SKM-1 (cell line): Measurements from ENCODE around the gene PALB2.
"Not testable (repeated sequence)": the region's sequence is repeated elsewhere in the genome, so short reads cannot be mapped to it uniquely, and the experiment has no call there.

Source experiments
- DNase-seq: peaks from one replicate; lab custom pipeline; 2025; ENCODE audit not compliant: unreplicated experiment; lab: John Stamatoyannopoulos, UW

Gene PALB2

GRCh38 chr16:23650674-23651416, 9.7 kb upstream of the PALB2 start:
- no peak for DNase-seq

GRCh38 chr16:23642246-23642774, 1.2 kb upstream of the PALB2 start:
- DNase-seq: no peak

DNA sequence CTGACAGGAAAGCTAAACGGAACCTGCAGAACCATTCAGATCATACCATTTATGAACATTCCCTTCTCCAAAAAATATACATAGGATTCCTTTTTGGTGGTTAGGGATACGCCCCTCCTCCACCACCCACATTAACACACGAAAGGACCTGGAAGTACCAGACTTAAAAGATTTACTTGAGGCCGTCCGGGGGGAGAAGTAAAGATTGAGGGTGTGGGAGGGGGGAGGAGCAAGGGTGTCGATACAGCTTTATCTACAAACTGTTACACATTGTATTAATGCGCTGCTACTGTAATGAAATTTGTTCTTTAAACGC, 537 bp downstream of the PALB2 start:
- DNase-seq: no peak

DNA sequence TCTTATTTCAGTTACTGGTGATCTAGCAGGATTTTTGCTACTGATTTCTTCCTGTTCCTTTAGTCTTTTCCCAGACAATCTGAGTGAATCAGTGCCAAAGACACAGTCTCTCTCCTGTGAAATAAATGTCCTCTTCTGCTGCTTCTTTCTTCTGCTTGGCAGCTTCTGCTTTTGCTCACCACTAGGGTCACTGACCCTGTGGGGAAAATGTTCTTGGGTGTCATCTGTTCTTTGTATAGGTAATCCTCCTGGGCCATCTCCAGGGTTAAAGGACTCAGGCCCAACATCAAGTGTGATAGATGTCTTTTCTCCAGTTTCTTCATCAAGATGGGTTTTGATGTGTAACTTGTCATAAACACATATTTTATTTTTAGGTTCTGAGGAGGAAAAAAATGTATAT, 5.2 kb downstream of the PALB2 start:
- DNase-seq: no peak

DNA sequence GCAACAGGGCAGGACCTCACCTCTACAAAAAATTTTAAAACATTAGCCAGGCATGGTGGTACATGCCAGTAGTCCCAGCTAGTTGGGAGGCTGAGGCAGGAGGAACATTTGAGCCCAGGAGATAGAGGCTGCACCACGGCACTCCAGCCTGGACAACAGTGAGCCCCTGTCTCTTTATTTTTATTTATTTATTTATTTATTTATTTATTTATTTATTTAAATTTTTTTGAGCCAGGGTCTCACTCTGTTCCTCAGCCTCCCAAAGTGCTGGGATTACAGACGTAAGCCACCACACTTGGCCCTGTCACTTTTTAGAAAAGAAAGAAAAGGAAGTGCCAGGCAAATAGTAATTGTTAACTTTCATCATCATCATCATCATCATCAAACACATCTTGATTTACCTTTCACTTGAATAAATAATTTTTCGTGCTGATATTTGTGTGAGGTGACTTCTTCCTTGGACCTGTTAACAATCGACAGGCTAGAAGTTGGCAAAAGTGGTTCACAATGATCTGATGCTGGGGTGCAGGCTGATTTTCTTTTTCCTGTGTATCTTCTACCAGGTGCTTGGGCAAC, 6.6 kb downstream of the PALB2 start:
- no peak for DNase-seq

DNA sequence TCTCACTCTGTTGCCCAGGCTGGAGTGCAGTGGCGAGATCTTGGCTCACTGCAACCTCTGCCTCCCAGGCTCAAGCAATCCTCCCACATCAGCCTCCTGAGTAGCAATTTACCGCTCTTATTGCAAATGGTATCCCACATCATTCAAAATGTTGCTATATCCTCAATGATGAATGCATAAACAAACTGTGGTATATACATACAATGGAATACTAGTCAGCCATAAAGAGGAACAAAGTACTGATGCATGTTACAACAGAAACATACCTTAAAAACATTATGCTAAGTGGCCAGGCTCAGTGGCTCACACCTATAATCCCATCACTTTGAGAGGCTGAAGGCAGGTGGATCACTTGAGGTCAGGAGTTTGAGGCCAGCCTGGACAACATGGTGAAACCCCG, 9.2 kb downstream of the PALB2 start:
- not testable (repeated sequence) for DNase-seq

GRCh38 chr16:23629516-23629915, 11.6 kb downstream of the PALB2 start:
- DNase-seq: no peak

DNA sequence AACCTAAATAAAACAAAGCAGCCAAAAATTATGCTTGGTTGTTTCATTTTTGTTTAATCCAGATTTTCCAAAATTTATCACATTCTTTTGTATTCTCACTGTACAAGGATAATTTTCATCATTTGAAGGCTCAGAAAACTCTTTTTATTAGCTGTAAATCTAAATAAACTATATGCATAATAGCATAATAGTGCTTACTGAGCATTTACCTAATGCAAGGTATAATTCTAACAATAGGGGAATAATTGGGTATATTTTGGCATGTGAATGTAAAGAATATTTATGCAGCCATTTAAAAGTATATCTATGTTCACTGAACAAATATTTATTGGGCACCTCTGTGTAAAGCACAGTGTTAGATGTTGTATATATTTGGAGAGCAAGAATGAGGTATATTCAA, 17.0 kb downstream of the PALB2 start:
- DNase-seq: no peak

- no peak for DNase-seq
Measured at GRCh38 chr16:23615805-23616204, 25.3 kb downstream of the PALB2 start.

DNA sequence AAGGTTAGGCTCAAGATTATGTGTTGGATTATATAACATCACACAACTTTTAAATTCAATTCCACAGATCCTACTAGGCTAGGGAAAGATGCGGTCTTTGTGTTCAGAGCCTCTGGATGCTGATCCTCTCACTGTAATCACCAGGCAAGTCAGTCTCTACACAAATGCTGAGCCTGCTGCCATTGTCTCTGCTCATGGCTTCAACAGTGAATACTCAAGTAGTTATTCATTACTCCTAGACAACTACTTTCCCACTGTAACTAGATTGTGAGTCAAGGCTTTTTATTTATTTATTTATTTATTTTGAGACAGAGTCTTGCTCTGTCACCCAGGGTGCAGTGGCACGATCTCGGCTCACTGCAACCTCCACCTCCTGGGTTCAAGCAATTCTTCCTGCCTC, 29.2 kb downstream of the PALB2 start:
- no peak for DNase-seq

- not testable (repeated sequence) for DNase-seq
Measured at GRCh38 chr16:23610905-23611304, 30.2 kb downstream of the PALB2 start.

- no peak for DNase-seq
Measured at GRCh38 chr16:23609929-23610328, 31.2 kb downstream of the PALB2 start.

- DNase-seq: no peak
Measured at GRCh38 chr16:23608194-23608593, 32.9 kb downstream of the PALB2 start.

GRCh38 chr16:23607726-23608125, 33.4 kb downstream of the PALB2 start:
- DNase-seq: no peak

DNA sequence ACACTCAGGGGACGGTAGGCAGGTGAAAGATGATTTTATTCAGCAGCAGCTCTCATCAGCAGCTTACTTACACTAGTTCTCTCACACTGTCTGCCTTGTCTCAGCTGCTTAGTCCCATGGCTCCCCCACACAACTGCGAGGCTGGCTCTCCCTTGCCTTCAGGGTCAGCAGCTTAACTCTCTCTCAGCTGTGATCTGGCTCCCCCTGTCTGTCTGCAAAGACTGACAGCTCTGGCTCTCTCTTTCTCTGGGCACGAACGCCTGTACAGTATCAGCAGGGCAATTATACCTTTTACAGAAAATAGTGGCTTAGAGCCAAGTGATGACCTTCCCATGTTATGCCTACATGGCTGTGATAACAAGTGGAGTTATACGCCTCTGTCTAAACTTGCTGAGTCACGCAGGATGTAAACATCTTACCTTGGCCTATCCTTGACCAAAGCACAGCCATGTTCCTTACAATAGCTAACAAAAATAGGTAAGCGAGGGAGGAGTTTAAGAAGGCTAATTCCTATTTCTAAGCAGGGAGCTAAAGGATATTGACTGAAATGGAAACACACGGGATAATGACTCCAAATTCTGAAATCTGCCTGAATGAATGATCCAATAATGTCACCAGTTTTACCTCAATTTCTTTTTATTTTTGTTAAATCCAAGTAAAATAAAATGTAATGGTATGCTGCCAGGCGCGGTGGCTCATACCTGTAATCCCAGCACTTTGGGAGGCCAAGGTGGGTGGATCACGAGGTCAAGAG, 43.9 kb downstream of the PALB2 start:
- DNase-seq: no peak

DNA sequence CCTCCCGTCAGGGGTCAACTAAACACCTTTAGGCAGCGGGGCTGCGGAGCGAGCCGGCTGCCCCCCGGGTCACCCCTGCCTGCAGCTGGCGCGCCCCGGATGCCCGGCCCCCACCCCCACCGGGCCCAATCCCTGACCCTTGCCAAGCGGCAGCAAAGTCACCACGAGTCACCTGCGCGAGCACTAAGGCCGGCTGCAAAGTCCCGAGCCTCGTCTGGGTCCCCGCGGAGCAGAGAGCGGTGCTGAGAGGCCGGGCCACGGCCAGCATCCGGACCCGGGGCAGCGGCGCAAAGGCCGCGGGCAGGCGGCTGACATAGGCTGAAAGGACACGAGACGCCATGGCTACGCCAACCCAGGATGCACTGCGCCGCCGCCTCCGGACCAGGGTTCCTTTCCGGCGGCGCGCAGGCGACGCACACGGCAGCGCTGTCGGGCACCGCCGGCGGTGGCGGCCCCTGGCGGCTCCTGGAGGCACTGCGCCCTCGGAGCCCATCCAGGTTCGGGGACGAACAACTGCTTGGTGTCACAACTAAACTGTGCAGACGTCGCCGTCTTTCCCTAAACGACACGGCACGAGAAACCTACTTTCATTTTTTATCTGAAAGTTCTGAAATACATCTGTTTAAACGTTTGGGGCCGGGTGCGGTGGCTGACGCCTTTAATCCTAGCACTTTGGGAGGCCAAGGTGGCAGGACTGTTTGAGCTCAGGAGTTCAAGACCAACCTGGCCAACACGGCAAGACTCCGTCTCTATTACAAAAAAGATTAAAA, 45.0 kb downstream of the PALB2 start, which contains the start of gene NDUFAB1:
Gene NDUFAB1 (minus strand): TSS at position 366 of the 770 bp plus-strand sequence. CDS start 26 bp downstream, at position 340.
- DNase-seq: peak; percentile 78

- DNase-seq: no peak
Measured at GRCh38 chr16:23595246-23595950, 45.7 kb downstream of the PALB2 start.

- DNase-seq: no peak
Measured at GRCh38 chr16:23594186-23594585, 46.9 kb downstream of the PALB2 start.

DNA sequence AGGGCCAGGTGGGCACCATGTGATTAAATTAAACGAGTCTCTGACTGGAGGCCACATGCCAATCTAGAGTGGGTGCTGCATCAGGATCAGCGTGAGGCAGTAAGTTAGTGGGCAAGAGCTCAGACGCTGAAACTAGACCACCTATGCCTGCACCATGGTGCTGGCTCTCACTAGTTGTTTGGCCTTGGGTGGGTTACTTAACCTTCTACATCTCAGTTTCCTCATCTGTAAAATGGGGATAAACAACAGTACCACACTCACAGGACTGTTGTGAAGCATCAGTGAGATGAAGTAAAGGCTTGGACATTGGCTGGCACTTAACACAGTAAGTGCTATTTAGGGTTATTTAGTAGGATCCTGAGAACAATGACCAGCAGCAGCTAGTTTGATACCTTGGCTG, 50.9 kb downstream of the PALB2 start:
- no peak for DNase-seq

DNA sequence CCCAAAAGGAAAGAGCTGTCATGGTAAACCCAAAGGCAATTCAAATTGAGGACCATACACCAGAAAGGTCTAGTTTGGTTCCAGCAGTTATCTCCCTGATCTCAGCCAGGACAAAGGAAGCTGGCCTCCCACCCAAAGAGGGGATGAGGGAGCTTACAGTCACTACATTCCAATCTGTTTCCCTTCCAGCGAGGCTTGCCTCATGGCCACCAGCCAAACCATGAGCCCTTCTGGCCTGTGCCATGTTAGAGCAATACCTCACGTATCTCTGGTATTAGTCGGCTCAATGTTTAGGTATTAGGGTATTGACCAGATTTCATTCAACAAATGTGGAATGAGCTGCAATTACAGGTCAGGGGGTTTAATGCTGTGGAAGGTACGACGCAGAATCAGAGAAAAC, 53.4 kb downstream of the PALB2 start:
- no peak for DNase-seq
